OCI-LY3 (cell line): ENCODE measurements around the gene OTULINL.

Experiments used
- CTCF ChIP-seq: fragments of 200-600, 300-600 bp; sonication (generic); IDR thresholded peaks from 2 replicates; pipeline ENCODE4 v1.5.1; 2014; ENCODE audit warnings: antibody characterized with exemption, low read length, low read depth
- EZH2phosphoT487 ChIP-seq: fragments of 200-600 bp; shearing (Covaris generic); IDR thresholded peaks from 2 replicates; pipeline ENCODE4 v1.6.1; 2018; ENCODE audit warnings: antibody characterized with exemption, mixed run types, low read depth

GRCh38 chr5:14545862-14546261 is 35.7 kb upstream of the OTULINL start:
- TF ChIP-seq CTCF (no peak), EZH2phosphoT487 (no peak)
